ENCODE results near the gene CHRNB2. TPM values are rescaled to one million over a fixed set of nuclear protein-coding genes. Genes with fewer than 3 reads are reported as not detected.

Gene CHRNB2
- total RNA-seq, 1 experiment from 2014 or later: 0.21 TPM

- Mint-ChIP-seq H3K9me3 (ENCODE audit: unreplicated experiment) (no peaks in the 10 kb centered on the region), H3K27me3 (ENCODE audit: insufficient read depth, unreplicated experiment) (no peaks in the 10 kb centered on the region), H3K36me3 (ENCODE audit: insufficient read depth, unreplicated experiment) (peaks cover 26% of the 10 kb centered on the region), H3K4me3 (ENCODE audit: unreplicated experiment) (peak within 1 kb of the TSS; percentile 96), H3K4me1 (ENCODE audit: insufficient read depth, unreplicated experiment) (peaks cover 42% of the 10 kb centered on the region), H3K27ac (ENCODE audit: low read depth, unreplicated experiment) (peak within 1 kb of the TSS; percentile 92)
- intact Hi-C loops (cut with micrococcal nuclease): loop anchor here (2.0 kb wide), 2 partner anchors 19 to 49 kb away; partner anchors contain the start of gene UBE2Q1
- no peak for TF ChIP-seq CTCF (IDR thresholded peaks at IDR 0.05; ENCODE audit: unreplicated experiment)
- BruUV-seq (replicated peaks): no TSS peak
- ChIA-PET POLR2A (interaction anchor here (0.5 to 8.6 kb wide), 21 partner anchors 8 to 1130 kb away, joined by 3 to 161 read pairs (median 5); partner anchors contain the start of genes CHRNB2, PMVK and SHC1), CTCF (interaction anchor here (0.7 to 1.3 kb wide), 5 partner anchors 9 to 62 kb away, joined by 3 to 9 read pairs (median 3); no protein-coding TSS in a partner anchor)
- DNase-seq (ENCODE audit: unreplicated experiment): peak; percentile 99
Observed at GRCh38 chr1:154607609-154608396, 40.2 kb downstream of the CHRNB2 start, which contains the start of gene ADAR. ADAR (minus strand) TSS chr1:154608186; CDS start chr1:154608006, 180 bp downstream.

GRCh38 chr1:154608397-154609270 is 41.1 kb downstream of the CHRNB2 start:
- Mint-ChIP-seq H3K4me3 (ENCODE audit: unreplicated experiment) (peak overlapping the region; percentile 96), H3K9me3 (ENCODE audit: unreplicated experiment) (no peaks in the 10 kb centered on the region), H3K4me1 (ENCODE audit: insufficient read depth, unreplicated experiment) (peaks cover 40% of the 10 kb centered on the region), H3K27ac (ENCODE audit: low read depth, unreplicated experiment) (peak overlapping the region; percentile 92), H3K36me3 (ENCODE audit: insufficient read depth, unreplicated experiment) (peaks cover 26% of the 10 kb centered on the region), H3K27me3 (ENCODE audit: insufficient read depth, unreplicated experiment) (no peaks in the 10 kb centered on the region)
- no peak for TF ChIP-seq CTCF (IDR thresholded peaks at IDR 0.05; ENCODE audit: unreplicated experiment)
- ChIA-PET CTCF (interaction anchor here (0.7 to 1.0 kb wide), 4 partner anchors 15 to 62 kb away, joined by 3 read pairs; no protein-coding TSS in a partner anchor), POLR2A (interaction anchor here (0.5 to 8.6 kb wide), 12 partner anchors 9 to 1131 kb away, joined by 3 to 161 read pairs (median 4); partner anchors contain the start of genes PMVK and SHC1)
- intact Hi-C loops (cut with micrococcal nuclease): loop anchor here (2.0 kb wide), 2 partner anchors 18 to 50 kb away; partner anchors contain the start of gene UBE2Q1
- DNase-seq (ENCODE audit: unreplicated experiment): peak; percentile 55
- TSS peak; percentile 77 for BruUV-seq (replicated peaks)

GRCh38 chr1:154609398-154610380 is 42.1 kb downstream of the CHRNB2 start:
- peaks cover 20% of the 10 kb centered on the region for H3K36me3 Mint-ChIP-seq (ENCODE audit: insufficient read depth, unreplicated experiment)

More at GRCh38 chr1:154609398-154610380, 42.1 kb downstream of the CHRNB2 start:
- peak overlapping the region; percentile 92 for H3K27ac Mint-ChIP-seq (ENCODE audit: low read depth, unreplicated experiment)
- POLR2A ChIA-PET: interaction anchor here (0.7 to 8.6 kb wide), 12 partner anchors 9 to 497 kb away, joined by 3 to 161 read pairs (median 4); partner anchors contain the start of genes PMVK and SHC1
- TF ChIP-seq CTCF (IDR thresholded peaks at IDR 0.05; ENCODE audit: unreplicated experiment): no peak
- CTCF ChIA-PET: interaction anchor here (0.7 to 1.9 kb wide), 5 partner anchors 9 to 476 kb away, joined by 3 to 11 read pairs (median 5); no protein-coding TSS in a partner anchor
- H3K4me3 Mint-ChIP-seq (ENCODE audit: unreplicated experiment): peak overlapping the region; percentile 96
- intact Hi-C loops (cut with micrococcal nuclease): loop anchor here (2.0 kb wide), 2 partner anchors 17 to 51 kb away; partner anchors contain the start of gene UBE2Q1
- peak; percentile 27 for DNase-seq (ENCODE audit: unreplicated experiment)
- H3K27me3 Mint-ChIP-seq (ENCODE audit: insufficient read depth, unreplicated experiment): no peaks in the 10 kb centered on the region
- H3K9me3 Mint-ChIP-seq (ENCODE audit: unreplicated experiment): no peaks in the 10 kb centered on the region
- H3K4me1 Mint-ChIP-seq (ENCODE audit: insufficient read depth, unreplicated experiment): peaks cover 30% of the 10 kb centered on the region
- BruUV-seq (replicated peaks): no TSS peak

Data from MCF 10A (cell line).